BJ (cell line): Measurements from ENCODE around the gene AMY1C. TPM values are rescaled to one million over a fixed set of nuclear protein-coding genes. Genes with fewer than 3 reads are reported as not detected.

ENCODE experiments used
- CTCF ChIA-PET: fragments of 350-600 bp; formaldehyde crosslinking; extraction: SDS; loops from one replicate; lab custom pipeline; 2021; ENCODE audit warnings: antibody characterized with exemption, inconsistent platforms; lab: Yijun Ruan, JAX
- POLR2A ChIA-PET: fragments of 300-600 bp; sonication (Branson Sonifier 250); formaldehyde crosslinking; extraction: SDS; loops from one replicate; lab custom pipeline; 2021; ENCODE audit warnings: antibody characterized with exemption; lab: Charles Lee
- DNase-seq: peaks from one replicate; pipeline ENCODE4 v3.0.0-alpha.2; 2011; ENCODE audit warnings: low read depth
- H3K27me3 ChIP-seq: 2 replicates; pipeline ENCODE4 v1.6.0; 2011; ENCODE audit warnings: low read length; ENCODE audit not compliant: control insufficient read depth, insufficient read depth
- H3K36me3 ChIP-seq: 2 replicates; pipeline ENCODE4 v1.5.1; 2011; ENCODE audit warnings: low read length; ENCODE audit not compliant: control insufficient read depth, insufficient read depth
- H3K4me3 ChIP-seq: 2 replicates; pipeline ENCODE4 v1.5.1; 2011; ENCODE audit warnings: low read depth, mild to moderate bottlenecking, control low read depth, low read length
- CTCF ChIP-seq: IDR thresholded peaks from 2 replicates; pipeline ENCODE4 v1.5.1; 2011; ENCODE audit warnings: low read depth, mild to moderate bottlenecking, control low read depth, inconsistent platforms, low read length, moderate library complexity; ENCODE audit not compliant: insufficient read depth
- polyA plus RNA-seq: library from polyadenylated mRNA; depleted of rRNA; stranded (reverse); fragments of >200 nt; gene quantifications from 2 replicates; pipeline ENCODE4 v1.2.3, GENCODE V29; 2011; rRNA removed

Gene AMY1C
- polyA plus RNA-seq, 1 experiment, result not detected

GRCh38 chr1:103761896-103762295, 12.2 kb downstream of the AMY1C start:
- H3K4me3 ChIP-seq, result no peak overlapping the region
- TF ChIP-seq CTCF, result no peak
- ChIA-PET POLR2A (no interaction called here), CTCF (no interaction called here)
- no peaks in the 10 kb centered on the region for H3K36me3 ChIP-seq
- no peaks in the 10 kb centered on the region for H3K27me3 ChIP-seq
- DNase-seq, result no peak

DNA sequence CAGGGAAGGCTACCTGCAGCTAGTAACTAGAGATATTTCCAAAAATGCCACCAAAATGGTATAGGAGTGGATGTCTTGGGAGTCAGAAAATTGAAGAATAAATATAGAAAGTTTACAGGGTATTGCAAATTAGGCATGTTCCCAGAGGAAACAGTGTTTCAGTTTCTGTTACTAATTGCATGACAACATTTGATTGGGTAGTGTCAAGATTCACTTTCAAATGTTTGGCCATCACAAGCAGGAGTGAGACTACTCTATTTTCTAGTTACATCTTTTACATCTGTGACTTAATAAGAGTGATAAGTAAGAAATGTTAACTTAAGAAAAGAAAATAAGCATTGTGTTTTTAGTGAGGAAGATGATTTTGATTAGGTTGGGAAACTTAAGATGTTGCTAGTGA, 30.2 kb downstream of the AMY1C start:
- DNase-seq, result no peak
- ChIA-PET POLR2A (no interaction called here), CTCF (no interaction called here)
- Histone ChIP-seq H3K4me3 (no peak overlapping the region), H3K36me3 (no peaks in the 10 kb centered on the region), H3K27me3 (no peaks in the 10 kb centered on the region)
- TF ChIP-seq CTCF, result no peak

- DNase-seq, result no peak
- ChIA-PET CTCF (no interaction called here), POLR2A (no interaction called here)
- H3K27me3 ChIP-seq, result no peaks in the 10 kb centered on the region
- no peak overlapping the region for H3K4me3 ChIP-seq
- TF ChIP-seq CTCF, result no peak
- no peaks in the 10 kb centered on the region for H3K36me3 ChIP-seq
These were observed 34.3 kb downstream of the AMY1C start for GRCh38 chr1:103783944-103784377.

DNA sequence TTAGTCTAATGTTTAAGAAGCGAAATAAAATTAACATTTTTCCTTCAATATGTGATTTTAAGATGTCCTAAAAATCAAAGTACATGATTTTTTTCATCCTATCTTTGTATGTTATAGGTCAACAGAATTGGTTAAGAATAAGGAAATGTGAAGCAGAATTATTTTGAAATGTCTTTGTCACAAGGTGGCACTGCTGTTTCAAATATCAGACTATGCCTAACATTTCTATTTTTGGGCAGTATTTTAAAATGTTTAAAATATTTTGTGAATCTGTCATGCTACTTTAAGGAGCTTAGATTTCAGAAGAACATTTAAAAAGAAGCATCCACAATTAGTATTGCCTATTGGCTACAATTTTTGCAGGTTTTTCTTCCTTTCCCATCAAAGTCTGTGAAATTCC, 38.7 kb downstream of the AMY1C start:
- Histone ChIP-seq H3K4me3 (no peak overlapping the region), H3K36me3 (no peaks in the 10 kb centered on the region), H3K27me3 (no peaks in the 10 kb centered on the region)
- DNase-seq, result no peak
- POLR2A ChIA-PET, result no interaction called here
- TF ChIP-seq CTCF, result no peak
- CTCF ChIA-PET, result no interaction called here

- POLR2A ChIA-PET, result no interaction called here
- H3K27me3 ChIP-seq, result no peaks in the 10 kb centered on the region
- CTCF ChIA-PET, result no interaction called here
- H3K4me3 ChIP-seq, result no peak overlapping the region
- H3K36me3 ChIP-seq, result no peaks in the 10 kb centered on the region
- TF ChIP-seq CTCF, result no peak
- DNase-seq, result no peak
These were observed 40.5 kb downstream of the AMY1C start for GRCh38 chr1:103790172-103790571.

Other genes starting within 250 kb of the AMY1C start
- gene RNPC3, start 224.2 kb upstream of the AMY1C start, polyA plus RNA-seq, result 13.3 and 15.2 TPM in 2 replicates
- 1.1 and 1.3 TPM in 2 replicates for gene AMY2B, start 178.3 kb upstream of the AMY1C start, polyA plus RNA-seq
- gene AMY2A, start 132.5 kb upstream of the AMY1C start, polyA plus RNA-seq, result not detected in 2 replicates
- not detected in 2 replicates for gene AMY1A, start 94.1 kb upstream of the AMY1C start, polyA plus RNA-seq
- not detected in 2 replicates for gene AMY1B, start 53.7 kb upstream of the AMY1C start, polyA plus RNA-seq